ENCODE measurements around the gene TSKU.

The TSKU gene

DNA sequence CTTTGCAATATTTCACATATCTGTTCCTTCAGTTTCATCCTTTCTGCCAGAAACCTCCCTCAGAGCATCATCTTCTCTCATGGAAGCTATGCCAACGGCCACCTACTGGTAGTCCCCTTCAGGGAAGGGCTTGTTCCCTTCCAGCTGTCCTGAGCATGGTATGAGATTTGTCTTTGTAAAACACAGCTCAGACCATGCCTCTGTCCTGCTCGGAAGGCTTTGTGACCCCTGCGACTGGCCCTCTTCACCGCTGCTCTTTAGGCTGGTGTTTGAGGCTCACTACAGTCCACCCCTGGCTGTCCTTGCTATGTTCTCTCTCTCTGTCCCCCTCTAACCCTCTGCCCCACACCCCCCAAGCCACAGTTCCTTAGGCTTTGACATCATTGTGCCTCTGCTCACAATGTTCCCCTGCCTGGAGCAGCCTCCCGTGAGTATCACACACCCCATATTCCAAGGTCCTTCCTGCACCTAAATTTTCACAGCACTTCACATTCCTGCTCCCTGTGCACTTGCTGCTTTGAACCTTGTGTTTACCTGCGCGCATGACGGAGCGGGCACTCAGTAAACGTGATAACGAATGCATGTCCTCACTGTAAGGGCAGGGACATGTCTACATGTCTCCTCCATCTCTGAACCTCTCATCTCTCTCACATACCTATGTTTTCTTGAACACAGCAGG lies 53.6 kb downstream of the TSKU start:
- Histone ChIP-seq H3K4me1 (ENCODE audit: low read depth, poor library complexity, severe bottlenecking) (no peaks in the 10 kb centered on the region), H3K4me3 (IDR thresholded peaks at IDR 0.05; ENCODE audit: insufficient read depth, low read depth, low read length) (no peak overlapping the region), H3K27me3 (ENCODE audit: insufficient read depth, low read depth) (no peaks in the 10 kb centered on the region), H3K36me3 (ENCODE audit: insufficient read depth) (no peaks in the 10 kb centered on the region), H3K4me2 (no peak overlapping the region), H3K27ac (no peak overlapping the region), H3K9ac (no peak overlapping the region), H4K20me1 (ENCODE audit: insufficient read depth) (no peaks in the 10 kb centered on the region), H2AFZ (ENCODE audit: low read depth) (no peak overlapping the region), H3K79me2 (ENCODE audit: insufficient read depth, low read depth) (no peaks in the 10 kb centered on the region)
- TF ChIP-seq, protein P1, sequence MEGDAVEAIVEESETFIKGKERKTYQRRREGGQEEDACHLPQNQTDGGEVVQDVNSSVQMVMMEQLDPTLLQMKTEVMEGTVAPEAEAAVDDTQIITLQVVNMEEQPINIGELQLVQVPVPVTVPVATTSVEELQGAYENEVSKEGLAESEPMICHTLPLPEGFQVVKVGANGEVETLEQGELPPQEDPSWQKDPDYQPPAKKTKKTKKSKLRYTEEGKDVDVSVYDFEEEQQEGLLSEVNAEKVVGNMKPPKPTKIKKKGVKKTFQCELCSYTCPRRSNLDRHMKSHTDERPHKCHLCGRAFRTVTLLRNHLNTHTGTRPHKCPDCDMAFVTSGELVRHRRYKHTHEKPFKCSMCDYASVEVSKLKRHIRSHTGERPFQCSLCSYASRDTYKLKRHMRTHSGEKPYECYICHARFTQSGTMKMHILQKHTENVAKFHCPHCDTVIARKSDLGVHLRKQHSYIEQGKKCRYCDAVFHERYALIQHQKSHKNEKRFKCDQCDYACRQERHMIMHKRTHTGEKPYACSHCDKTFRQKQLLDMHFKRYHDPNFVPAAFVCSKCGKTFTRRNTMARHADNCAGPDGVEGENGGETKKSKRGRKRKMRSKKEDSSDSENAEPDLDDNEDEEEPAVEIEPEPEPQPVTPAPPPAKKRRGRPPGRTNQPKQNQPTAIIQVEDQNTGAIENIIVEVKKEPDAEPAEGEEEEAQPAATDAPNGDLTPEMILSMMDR (conservative IDR thresholded peaks at IDR 0.05; ENCODE audit: low read depth, low read length), result no peak

DNA sequence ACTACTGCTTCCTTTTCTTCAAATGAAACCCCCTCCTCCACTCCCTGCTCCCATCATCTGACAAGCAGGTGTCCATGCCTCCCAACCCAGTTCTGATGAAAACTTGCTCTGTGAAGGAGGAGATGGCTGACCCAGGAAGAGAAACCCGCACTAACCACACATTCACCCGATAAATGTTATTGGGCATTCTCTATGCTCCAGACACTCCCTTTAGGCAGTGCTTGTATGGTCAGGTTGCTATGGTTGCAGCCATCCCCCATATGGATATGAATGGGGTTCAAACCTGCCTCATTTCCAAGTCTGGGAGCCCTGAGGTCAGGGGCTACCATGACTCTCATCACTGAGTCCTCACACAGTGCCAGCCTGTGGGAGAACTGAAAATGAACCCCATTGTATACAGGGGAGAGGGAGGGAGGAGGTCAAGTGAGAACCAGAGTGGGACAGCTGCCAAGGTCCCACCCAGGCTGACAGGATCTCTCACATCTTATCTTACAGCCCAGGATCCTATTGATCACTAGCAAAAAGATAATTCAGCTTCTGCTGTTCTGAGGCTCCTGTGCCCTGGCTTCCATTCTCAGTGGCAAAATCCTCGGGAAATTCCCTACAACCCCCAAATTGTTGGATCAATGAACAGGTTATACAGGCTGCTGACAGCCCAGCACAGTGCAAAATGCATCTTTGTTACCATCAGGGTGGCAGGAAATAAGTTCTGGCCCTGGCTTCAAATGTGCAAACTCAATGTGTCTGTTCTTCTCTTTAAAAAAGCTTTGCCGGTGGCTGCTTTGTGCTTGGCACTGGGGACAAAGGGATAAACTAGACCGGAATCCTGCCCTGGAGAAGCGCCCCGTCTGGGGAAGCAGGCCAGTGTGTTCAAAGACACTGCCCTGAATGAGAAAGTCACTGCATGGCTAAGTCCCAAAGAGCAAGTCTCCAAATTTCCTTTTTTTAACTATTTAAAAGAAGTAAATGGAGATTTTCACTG lies 54.8 kb downstream of the TSKU start:
- Histone ChIP-seq H3K27me3 (ENCODE audit: insufficient read depth, low read depth) (no peaks in the 10 kb centered on the region), H3K4me2 (no peak overlapping the region), H2AFZ (ENCODE audit: low read depth) (no peak overlapping the region), H3K4me1 (ENCODE audit: low read depth, poor library complexity, severe bottlenecking) (no peaks in the 10 kb centered on the region), H3K36me3 (ENCODE audit: insufficient read depth) (no peaks in the 10 kb centered on the region), H3K4me3 (IDR thresholded peaks at IDR 0.05; ENCODE audit: insufficient read depth, low read depth, low read length) (no peak overlapping the region), H3K9ac (no peak overlapping the region), H3K27ac (no peak overlapping the region), H3K79me2 (ENCODE audit: insufficient read depth, low read depth) (no peaks in the 10 kb centered on the region), H4K20me1 (ENCODE audit: insufficient read depth) (no peaks in the 10 kb centered on the region)
- TF ChIP-seq, protein P1 (conservative IDR thresholded peaks at IDR 0.05; ENCODE audit: low read depth, low read length), result no peak

DNA sequence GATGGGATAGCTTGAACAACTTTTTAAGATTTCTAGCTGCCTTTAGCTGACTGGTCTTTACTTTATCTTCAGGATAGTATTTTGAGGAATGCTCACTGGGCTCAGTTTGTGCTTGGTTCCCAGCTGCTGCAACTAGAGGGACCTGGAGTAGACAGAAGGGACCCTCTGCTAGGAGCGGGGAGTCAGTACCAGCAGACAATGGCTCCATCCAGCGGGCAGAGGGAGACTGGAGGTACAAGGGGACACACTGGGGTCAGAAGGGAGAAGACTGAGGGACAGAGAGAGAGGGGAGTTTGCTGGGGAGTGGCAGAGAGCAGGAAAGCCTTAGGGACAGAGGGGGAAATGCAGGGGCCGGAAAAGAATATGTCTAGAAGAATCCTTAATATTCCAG lies 55.5 kb downstream of the TSKU start:
- Histone ChIP-seq H3K9ac (no peak overlapping the region), H4K20me1 (ENCODE audit: insufficient read depth) (no peaks in the 10 kb centered on the region), H3K4me1 (ENCODE audit: low read depth, poor library complexity, severe bottlenecking) (no peaks in the 10 kb centered on the region), H3K4me2 (no peak overlapping the region), H3K36me3 (ENCODE audit: insufficient read depth) (no peaks in the 10 kb centered on the region), H2AFZ (ENCODE audit: low read depth) (no peak overlapping the region), H3K4me3 (IDR thresholded peaks at IDR 0.05; ENCODE audit: insufficient read depth, low read depth, low read length) (no peak overlapping the region), H3K79me2 (ENCODE audit: insufficient read depth, low read depth) (no peaks in the 10 kb centered on the region), H3K27ac (no peak overlapping the region), H3K27me3 (ENCODE audit: insufficient read depth, low read depth) (no peaks in the 10 kb centered on the region)
- TF ChIP-seq, protein P1 (conservative IDR thresholded peaks at IDR 0.05; ENCODE audit: low read depth, low read length), result no peak

DNA sequence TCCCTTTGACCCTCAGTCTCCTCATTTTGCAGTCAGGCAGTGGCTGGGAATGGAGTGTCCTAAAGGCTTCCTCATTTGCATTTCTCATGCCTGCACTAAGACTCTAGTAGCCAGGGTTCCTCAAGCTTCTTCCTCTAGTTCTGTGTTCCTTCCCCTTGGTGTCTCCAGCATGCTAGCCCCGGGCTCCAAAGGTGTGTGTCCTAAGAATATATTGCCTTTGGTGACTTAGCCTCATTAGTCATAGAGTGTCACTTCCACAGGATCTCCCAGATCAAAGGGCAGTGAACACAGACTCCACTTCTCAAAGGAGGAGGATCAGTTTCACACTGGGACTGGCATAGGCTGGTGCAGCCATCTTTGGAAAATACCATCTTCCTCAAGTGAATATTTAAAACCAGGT lies 56.2 kb downstream of the TSKU start:
- no peaks in the 10 kb centered on the region for H3K36me3 ChIP-seq (ENCODE audit: insufficient read depth)
- no peak overlapping the region for H3K27ac ChIP-seq
- no peak overlapping the region for H3K9ac ChIP-seq
- H3K4me3 ChIP-seq (IDR thresholded peaks at IDR 0.05; ENCODE audit: insufficient read depth, low read depth, low read length), result no peak overlapping the region
- no peaks in the 10 kb centered on the region for H3K27me3 ChIP-seq (ENCODE audit: insufficient read depth, low read depth)
- H3K4me2 ChIP-seq, result no peak overlapping the region
- H3K79me2 ChIP-seq (ENCODE audit: insufficient read depth, low read depth), result no peaks in the 10 kb centered on the region
- TF ChIP-seq, protein P1 (conservative IDR thresholded peaks at IDR 0.05; ENCODE audit: low read depth, low read length), result no peak
- H3K4me1 ChIP-seq (ENCODE audit: low read depth, poor library complexity, severe bottlenecking), result no peaks in the 10 kb centered on the region
- H4K20me1 ChIP-seq (ENCODE audit: insufficient read depth), result no peaks in the 10 kb centered on the region
- no peak overlapping the region for H2AFZ ChIP-seq (ENCODE audit: low read depth)

Measured in KMS-11 (cell line).